CD4-positive, CD25-positive, alpha-beta regulatory T cell (primary cell): ENCODE data around the gene SMARCD2. TPM values are rescaled to one million over a fixed set of nuclear protein-coding genes. Genes with fewer than 3 reads are reported as not detected.

Source experiments
- ATAC-seq, 2 donors: fragments of 150-1000 bp; cut with Tn5 transposase; one replicate each; pipeline ENCODE4 v1.10.0; 2021; ENCODE audit warnings: low read depth in 2 of 2, moderate number of reproducible peaks in 2 of 2, moderate library complexity in 1 of 2
- DNase-seq, 3 donors: peaks; one replicate each; pipeline versions ENCODE4 v3.0.0 to v3.0.0-alpha.2; 2012 to 2022; ENCODE audit warnings: mixed read lengths in 1 of 3
- H3K27ac ChIP-seq: one replicate; pipeline ENCODE4 v1.7.0; 2013; ENCODE audit warnings: mild to moderate bottlenecking, low read length; ENCODE audit not compliant: insufficient read depth, poor library complexity, severe bottlenecking
- H3K27me3 ChIP-seq: one replicate; pipeline ENCODE4 v1.7.0; 2013; ENCODE audit warnings: low read length; ENCODE audit not compliant: control insufficient read depth, insufficient read depth
- H3K36me3 ChIP-seq: one replicate; pipeline ENCODE4 v1.7.0; 2013; ENCODE audit warnings: mild to moderate bottlenecking, low read length, moderate library complexity; ENCODE audit not compliant: control insufficient read depth, insufficient read depth
- H3K4me1 ChIP-seq: 2 replicates; pipeline ENCODE4 v1.7.0; 2013; ENCODE audit warnings: mild to moderate bottlenecking, low read length; ENCODE audit not compliant: insufficient read depth, control insufficient read depth, poor library complexity, severe bottlenecking
- H3K4me3 ChIP-seq: one replicate; pipeline ENCODE4 v1.7.0; 2013; ENCODE audit warnings: low read depth, mild to moderate bottlenecking, low read length, moderate library complexity
- H3K9me3 ChIP-seq, 2 experiments: 1 replicate in 1 of 2; 2 replicates in 1 of 2; pipeline ENCODE4 v1.7.0; 2013; ENCODE audit warnings: low read length in 2 of 2, mild to moderate bottlenecking in 1 of 2, moderate library complexity in 1 of 2; ENCODE audit not compliant: control insufficient read depth in 2 of 2
- H3K27ac Mint-ChIP-seq, 3 donors: one replicate each; pipeline ENCODE4 v1.8.0; 2020 to 2022; ENCODE audit warnings: mild to moderate bottlenecking in 3 of 3, mixed read lengths in 3 of 3, moderate library complexity in 2 of 3
- H3K27me3 Mint-ChIP-seq: one replicate; pipeline ENCODE4 v1.8.0; 2022; ENCODE audit warnings: mild to moderate bottlenecking, mixed read lengths
- H3K36me3 Mint-ChIP-seq: one replicate; pipeline ENCODE4 v1.8.0; 2020; ENCODE audit warnings: mixed read lengths
- H3K4me1 Mint-ChIP-seq, 4 donors: one replicate each; pipeline ENCODE4 v1.8.0; 2020 to 2022; ENCODE audit warnings: mixed read lengths in 4 of 4, mild to moderate bottlenecking in 1 of 4
- H3K4me3 Mint-ChIP-seq, 4 donors: one replicate each; pipeline ENCODE4 v1.8.0; 2020 to 2022; ENCODE audit warnings: mild to moderate bottlenecking in 4 of 4, mixed read lengths in 4 of 4, moderate library complexity in 3 of 4
- H3K9me3 Mint-ChIP-seq, 7 donors: one replicate each; pipeline ENCODE4 v1.8.0; 2020 to 2022; ENCODE audit warnings: mixed read lengths in 7 of 7, mild to moderate bottlenecking in 3 of 7, moderate library complexity in 2 of 7
- polyA plus RNA-seq, 4 donors: library from polyadenylated mRNA; unstranded; fragments of 300-500 nt; fragmentation: Illumina TruSeq; gene quantifications; one replicate each; pipeline ENCODE4 v1.2.3, GENCODE V29; 2021
- total RNA-seq: library from RNA; stranded (reverse); gene quantifications from one replicate; pipeline ENCODE4 v1.2.3, GENCODE V29; 2022

The SMARCD2 gene
- total and polyA plus RNA-seq, 5 donors from 2014 or later, result 104 to 149 (median 113) TPM

DNA sequence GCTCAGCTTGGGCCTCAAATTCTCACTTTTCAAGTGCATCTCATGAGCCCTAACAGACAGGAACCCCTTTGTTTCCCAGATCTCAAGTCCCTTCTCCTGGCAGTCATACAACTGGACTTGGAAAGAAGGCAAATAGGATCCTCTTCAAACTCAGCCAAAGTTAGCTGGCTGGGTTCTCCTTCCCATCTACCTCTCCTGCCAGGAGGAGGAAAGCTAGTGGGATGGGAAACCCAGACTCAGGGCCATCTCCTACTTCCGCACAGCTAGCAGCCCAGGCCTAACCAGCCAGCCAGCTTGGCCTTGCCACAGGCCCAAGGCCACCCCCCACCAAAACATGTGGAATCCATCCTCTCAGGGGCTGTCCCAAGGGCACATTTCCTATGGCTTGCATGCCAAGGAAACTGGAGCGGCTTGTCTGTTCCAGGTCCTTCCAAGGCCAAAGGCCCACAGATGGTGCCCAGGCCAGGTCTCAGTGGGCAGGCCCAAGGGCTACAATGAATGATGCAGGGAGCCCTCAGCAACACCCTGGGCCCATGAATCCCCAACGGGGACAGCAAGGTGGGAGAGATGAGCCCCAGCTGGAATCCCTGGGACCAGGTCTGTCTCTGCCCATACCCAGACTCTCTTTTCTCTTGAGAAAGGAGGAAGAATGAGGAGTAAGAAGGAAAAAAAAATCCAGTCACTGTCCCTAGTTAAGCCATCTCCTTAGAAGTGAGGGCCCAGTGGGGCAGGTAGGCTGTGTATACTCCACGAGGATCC is 1.7 kb downstream of the SMARCD2 start:
- ATAC-seq, result no peak
- H3K27ac ChIP-seq, result peak overlapping the region; percentile 92
- H3K9me3 ChIP-seq, result no peaks in the 10 kb centered on the region
- Mint-ChIP-seq H3K27me3 (no peaks in the 10 kb centered on the region), H3K27ac (peak overlapping the region; percentile 79 to 96 (median 90)), H3K4me1 (peaks cover 8 to 61% (median 25%) of the 10 kb centered on the region in 4 donors), H3K4me3 (peak overlapping the region; percentile 90 to 96 (median 92)), H3K36me3 (peaks cover 7% of the 10 kb centered on the region), H3K9me3 (peaks cover 0 to 2% (median 0%) of the 10 kb centered on the region in 7 donors)
- H3K36me3 ChIP-seq, result peaks cover 18% of the 10 kb centered on the region
- no peak for DNase-seq
- peaks cover 53% of the 10 kb centered on the region for H3K4me1 ChIP-seq
- H3K27me3 ChIP-seq, result no peaks in the 10 kb centered on the region
- peak overlapping the region; percentile 84 for H3K4me3 ChIP-seq

DNA sequence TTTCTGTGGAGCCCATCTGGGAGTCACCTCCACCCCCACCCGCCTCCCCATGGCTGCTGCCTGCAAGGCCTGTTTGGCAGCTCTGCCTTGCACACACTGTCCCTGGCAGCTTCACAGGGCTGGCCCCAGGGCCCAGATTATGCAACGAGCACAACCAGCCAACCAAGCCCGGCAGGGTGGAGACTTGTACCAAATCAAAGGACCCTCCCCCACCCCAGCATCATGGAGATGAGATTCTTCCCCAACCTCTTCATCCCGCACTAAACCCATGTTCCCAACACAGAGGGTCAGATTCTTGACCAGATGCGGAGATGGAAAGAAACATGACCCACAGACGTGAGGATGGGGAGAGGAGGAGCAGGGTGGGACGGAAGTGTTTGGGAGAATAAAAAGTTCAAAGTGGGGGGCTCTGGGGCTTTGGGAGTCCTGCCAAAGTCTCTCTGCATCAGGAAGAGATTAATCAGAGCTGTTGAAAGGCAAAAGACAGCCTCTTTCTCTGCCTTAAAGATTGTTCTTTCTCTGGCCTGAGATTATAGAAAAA is 3.8 kb downstream of the SMARCD2 start:
- Histone ChIP-seq H3K36me3 (peaks cover 33% of the 10 kb centered on the region), H3K4me1 (peaks cover 61% of the 10 kb centered on the region), H3K27me3 (no peaks in the 10 kb centered on the region), H3K27ac (peak overlapping the region; percentile 67), H3K4me3 (peak overlapping the region; percentile 64), H3K9me3 (no peaks in the 10 kb centered on the region)
- Mint-ChIP-seq H3K27me3 (no peaks in the 10 kb centered on the region), H3K9me3 (peaks cover 0 to 2% (median 0%) of the 10 kb centered on the region in 7 donors), H3K27ac (peak overlapping the region; percentile 32 to 89 (median 86)), H3K4me1 (peaks cover 8 to 68% (median 26%) of the 10 kb centered on the region in 4 donors), H3K36me3 (peaks cover 9% of the 10 kb centered on the region), H3K4me3 (peak overlapping the region; percentile 73 to 93 (median 84))
- ATAC-seq, result no peak
- no peak for DNase-seq

DNA sequence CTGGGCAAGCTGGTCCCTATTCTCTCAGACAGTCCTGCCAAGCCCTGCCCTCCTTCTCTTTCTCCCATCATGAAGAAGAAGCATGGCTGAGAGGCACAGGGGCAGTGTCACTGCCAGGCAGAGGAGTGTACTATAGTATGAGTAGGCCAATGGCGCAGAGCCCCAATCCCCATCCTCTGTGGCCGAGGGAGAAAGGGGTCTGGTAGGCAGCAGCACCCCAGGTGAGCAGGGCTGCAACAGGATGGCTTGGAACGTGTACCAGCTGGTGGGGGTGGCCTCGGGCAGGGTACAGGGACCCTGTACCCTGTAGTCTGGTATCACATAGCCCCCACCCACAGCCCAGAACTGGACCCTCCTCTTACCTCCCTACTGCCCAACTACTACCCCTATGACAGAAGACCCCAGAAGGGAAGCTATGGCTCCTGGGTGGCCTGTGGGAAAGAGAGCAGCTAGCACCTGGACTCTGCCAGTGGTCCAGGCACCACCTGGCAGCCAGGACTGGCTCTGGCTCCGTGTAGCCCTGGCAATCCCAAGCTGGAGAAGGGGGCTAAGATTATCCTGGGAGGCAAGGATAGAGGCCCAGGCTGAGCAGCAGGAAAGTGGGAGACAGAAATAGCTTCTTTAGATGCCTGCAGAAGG is 4.4 kb downstream of the SMARCD2 start:
- H3K27me3 ChIP-seq, result no peaks in the 10 kb centered on the region
- peaks cover 9% of the 10 kb centered on the region for H3K36me3 Mint-ChIP-seq
- H3K4me3 Mint-ChIP-seq, result peak overlapping the region; percentile 55 to 93 (median 70)
- H3K27ac Mint-ChIP-seq, result no peak overlapping the region
- H3K36me3 ChIP-seq, result peaks cover 39% of the 10 kb centered on the region
- H3K9me3 ChIP-seq, result no peaks in the 10 kb centered on the region
- peak overlapping the region; percentile 67 for H3K27ac ChIP-seq
- H3K9me3 Mint-ChIP-seq, result peaks cover 0 to 2% (median 0%) of the 10 kb centered on the region in 7 donors
- no peak overlapping the region for H3K4me3 ChIP-seq
- DNase-seq (no peak), ATAC-seq (no peak)
- H3K27me3 Mint-ChIP-seq, result no peaks in the 10 kb centered on the region
- peaks cover 55% of the 10 kb centered on the region for H3K4me1 ChIP-seq
- H3K4me1 Mint-ChIP-seq, result peaks cover 8 to 67% (median 23%) of the 10 kb centered on the region in 4 donors

DNA sequence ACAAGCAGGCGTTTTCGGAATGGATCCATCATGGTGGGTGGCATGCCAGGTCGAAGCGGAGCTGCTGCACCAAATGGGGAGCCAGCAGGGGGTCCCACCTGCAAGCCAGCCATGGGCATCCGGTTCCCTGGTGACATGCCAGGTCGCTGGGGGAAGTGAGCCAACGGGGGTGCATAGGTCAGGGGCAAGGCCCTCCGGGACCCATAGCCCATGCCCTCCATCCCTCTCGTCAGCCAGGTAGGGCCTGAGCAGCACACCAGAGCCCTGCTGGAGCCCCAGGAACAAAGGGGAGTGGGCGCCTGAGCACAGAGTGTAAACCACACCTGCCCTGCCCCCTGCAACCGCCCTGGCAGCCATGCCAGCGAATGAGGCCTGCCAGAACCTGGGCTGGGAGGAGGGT is 5.0 kb downstream of the SMARCD2 start:
- no peaks in the 10 kb centered on the region for H3K27me3 Mint-ChIP-seq
- H3K36me3 Mint-ChIP-seq, result peaks cover 12% of the 10 kb centered on the region
- H3K4me1 Mint-ChIP-seq, result peaks cover 8 to 66% (median 23%) of the 10 kb centered on the region in 4 donors
- peaks cover 0 to 2% (median 0%) of the 10 kb centered on the region in 7 donors for H3K9me3 Mint-ChIP-seq
- Histone ChIP-seq H3K9me3 (no peaks in the 10 kb centered on the region), H3K36me3 (peaks cover 45% of the 10 kb centered on the region), H3K27me3 (no peaks in the 10 kb centered on the region), H3K4me1 (peaks cover 55% of the 10 kb centered on the region), H3K27ac (no peak overlapping the region), H3K4me3 (no peak overlapping the region)
- H3K27ac Mint-ChIP-seq, result peak overlapping the region in 2 of 3 donors; percentile 51 to 58
- ATAC-seq (no peak), DNase-seq (no peak)
- H3K4me3 Mint-ChIP-seq, result no peak overlapping the region

DNA sequence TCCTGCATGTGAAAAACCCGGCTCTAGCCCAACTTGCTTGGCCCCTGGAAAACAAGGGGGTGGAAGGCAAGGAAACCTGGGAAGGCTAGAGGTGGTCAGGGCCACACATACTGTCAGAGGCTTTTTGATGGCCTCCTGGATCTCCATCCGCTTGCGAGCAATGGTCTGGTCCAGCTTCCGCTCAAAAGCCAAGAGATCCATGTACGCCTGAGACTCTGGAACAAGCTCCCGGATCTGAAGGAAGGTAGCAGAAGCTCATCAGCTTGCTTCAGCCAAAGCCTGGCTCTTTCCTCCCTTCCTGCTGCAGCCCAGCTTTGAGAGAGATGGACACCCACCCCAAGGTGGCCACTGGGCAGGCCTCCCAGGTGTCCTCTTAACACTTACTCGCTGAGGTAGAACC is 5.7 kb downstream of the SMARCD2 start:
- Histone ChIP-seq H3K9me3 (no peaks in the 10 kb centered on the region), H3K36me3 (peaks cover 52% of the 10 kb centered on the region), H3K4me1 (peaks cover 60% of the 10 kb centered on the region), H3K27me3 (no peaks in the 10 kb centered on the region), H3K27ac (no peak overlapping the region), H3K4me3 (no peak overlapping the region)
- DNase-seq (no peak), ATAC-seq (no peak)
- peaks cover 8 to 73% (median 26%) of the 10 kb centered on the region in 4 donors for H3K4me1 Mint-ChIP-seq
- peaks cover 19% of the 10 kb centered on the region for H3K36me3 Mint-ChIP-seq
- H3K4me3 Mint-ChIP-seq, result peak overlapping the region in 1 of 4 donors; percentile 67
- H3K27me3 Mint-ChIP-seq, result no peaks in the 10 kb centered on the region
- peaks cover 0 to 2% (median 0%) of the 10 kb centered on the region in 7 donors for H3K9me3 Mint-ChIP-seq
- peak overlapping the region in 1 of 3 donors; percentile 58 for H3K27ac Mint-ChIP-seq

DNA sequence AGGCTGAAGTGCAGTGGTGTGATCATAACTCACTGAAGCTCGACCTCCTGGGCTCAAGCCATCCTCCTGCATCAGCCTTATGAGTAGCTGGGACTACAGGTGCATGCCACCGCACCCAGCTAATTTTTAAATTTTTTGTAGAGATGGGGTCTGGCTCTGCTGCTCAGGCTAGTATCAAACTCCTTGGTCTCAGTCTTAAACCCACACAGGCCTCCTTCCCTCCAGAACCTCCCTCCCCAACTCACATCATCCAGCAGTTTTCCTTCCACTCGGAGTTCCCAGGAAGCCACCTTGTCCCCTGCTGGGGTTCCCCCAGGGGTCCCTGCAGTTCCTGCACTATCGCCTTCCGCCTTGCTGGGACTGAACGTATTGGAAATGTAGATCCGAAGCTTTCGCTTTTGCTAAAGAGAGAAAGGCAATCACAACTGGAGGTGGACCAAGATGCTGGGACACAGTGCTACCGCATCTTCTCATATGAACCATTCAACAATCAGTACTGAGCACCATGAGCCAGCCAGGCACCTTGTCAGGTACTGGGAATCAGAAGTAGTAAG is 7.2 kb downstream of the SMARCD2 start:
- H3K36me3 ChIP-seq, result peaks cover 68% of the 10 kb centered on the region
- Mint-ChIP-seq H3K36me3 (peaks cover 34% of the 10 kb centered on the region), H3K4me3 (peak overlapping the region in 1 of 4 donors; percentile 62), H3K4me1 (peaks cover 4 to 75% (median 31%) of the 10 kb centered on the region in 4 donors), H3K9me3 (no peaks in the 10 kb centered on the region), H3K27me3 (no peaks in the 10 kb centered on the region), H3K27ac (peak overlapping the region; percentile 59 to 94 (median 80))
- H3K9me3 ChIP-seq, result no peaks in the 10 kb centered on the region
- no peak overlapping the region for H3K4me3 ChIP-seq
- no peak for DNase-seq
- no peak for ATAC-seq
- peaks cover 60% of the 10 kb centered on the region for H3K4me1 ChIP-seq
- H3K27me3 ChIP-seq, result no peaks in the 10 kb centered on the region
- H3K27ac ChIP-seq, result peak overlapping the region; percentile 19

DNA sequence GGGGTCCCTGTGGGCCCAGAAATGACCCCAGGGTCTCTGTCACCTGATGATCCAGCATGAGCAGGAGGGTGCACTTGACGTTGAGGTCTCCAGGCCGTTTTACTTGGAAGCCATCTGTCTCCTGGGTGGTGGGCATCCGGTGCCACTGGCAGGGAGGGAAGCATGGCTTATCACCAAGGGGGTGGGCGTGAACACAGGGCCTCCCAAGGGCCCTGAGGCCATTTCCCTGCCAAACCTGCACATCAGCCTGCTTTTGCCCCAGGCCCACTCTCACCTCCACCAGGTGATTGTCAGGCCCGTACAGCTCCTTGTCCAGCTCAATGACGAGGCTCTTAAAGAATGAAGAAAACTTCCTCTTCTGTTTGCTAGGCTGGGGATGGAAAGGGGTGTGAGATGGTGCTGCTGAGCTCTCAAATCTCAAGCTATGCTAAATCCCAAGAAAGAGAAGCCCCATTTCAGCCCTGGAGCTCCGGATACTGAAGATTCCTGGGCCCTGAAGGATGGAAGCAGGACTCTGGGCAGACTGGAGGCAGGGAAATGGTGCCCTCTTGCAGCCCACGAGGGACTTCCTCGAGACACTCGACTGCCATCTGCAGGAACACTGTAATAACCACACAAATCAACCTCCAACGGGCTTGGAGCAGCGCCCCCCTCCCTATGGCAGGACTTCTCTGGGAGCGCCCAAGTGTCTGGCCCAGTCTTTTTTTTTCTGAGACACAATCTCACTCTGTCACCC is 7.9 kb downstream of the SMARCD2 start:
- Mint-ChIP-seq H3K9me3 (peaks cover 0 to 3% (median 0%) of the 10 kb centered on the region in 7 donors), H3K27ac (peak overlapping the region; percentile 42 to 89 (median 80)), H3K36me3 (peaks cover 40% of the 10 kb centered on the region), H3K4me3 (peak overlapping the region in 3 of 4 donors; percentile 31 to 83 (median 62)), H3K4me1 (peaks cover 4 to 75% (median 36%) of the 10 kb centered on the region in 4 donors), H3K27me3 (no peaks in the 10 kb centered on the region)
- H3K27me3 ChIP-seq, result no peaks in the 10 kb centered on the region
- ATAC-seq (peak; percentile 58 to 81), DNase-seq (peak; percentile 41 to 80 (median 64))
- peak overlapping the region; percentile 19 for H3K27ac ChIP-seq
- no peak overlapping the region for H3K4me3 ChIP-seq
- H3K9me3 ChIP-seq, result no peaks in the 10 kb centered on the region
- H3K36me3 ChIP-seq, result peaks cover 74% of the 10 kb centered on the region
- peaks cover 60% of the 10 kb centered on the region for H3K4me1 ChIP-seq
